Right atrium auricular region (tissue), 2 donors: Measurements from ENCODE around the gene PKD1L1. TPM values are rescaled to one million over a fixed set of nuclear protein-coding genes. Genes with fewer than 3 reads are reported as not detected.

ENCODE experiments used
- DNase-seq: peaks from one replicate; pipeline ENCODE4 v3.0.0-alpha.2; 2019; ENCODE audit warnings: low spot score
- H3K27ac ChIP-seq, 2 donors: fragments of 200-600 bp; sonication (generic); 1 replicate in 1 of 2; 2 replicates in 1 of 2; pipeline ENCODE4 v1.5.1; 2016 to 2019
- H3K27me3 ChIP-seq, 2 donors: fragments of 200-600 bp; sonication (generic); one replicate each; pipeline versions ENCODE4 v1.5.1 to v1.6.0; 2017 to 2019
- H3K36me3 ChIP-seq: fragments of 200-600 bp; sonication (generic); one replicate; pipeline ENCODE4 v1.5.1; 2016
- H3K4me1 ChIP-seq, 2 donors: fragments of 200-600 bp; sonication (generic); one replicate each; pipeline versions ENCODE4 v1.5.1 to v1.6.0; 2017 to 2019
- H3K4me3 ChIP-seq, 2 donors: fragments of 200-600 bp; sonication (generic); 1 replicate in 1 of 2; 2 replicates in 1 of 2; pipeline ENCODE4 v1.5.1; 2017 to 2019; ENCODE audit warnings: mild to moderate bottlenecking in 1 of 2, moderate library complexity in 1 of 2
- H3K9me3 ChIP-seq, 2 donors: fragments of 200-600 bp; sonication (generic); one replicate each; pipeline ENCODE4 v1.5.1; 2019
- CTCF ChIP-seq, 2 donors: fragments of 200-600 bp; sonication (generic); IDR thresholded peaks; one replicate each; pipeline ENCODE4 v1.5.1; 2019; ENCODE audit warnings: antibody characterized with exemption in 2 of 2
- total RNA-seq, 2 donors: library from RNA; depleted of rRNA; stranded (reverse); fragments of >200 nt; gene quantifications; one replicate each; pipeline ENCODE4 v1.1.0, GENCODE V29; 2016

Gene PKD1L1
- total RNA-seq, 2 donors from 2014 or later, result 0.98 to 1.1 TPM

- no peak for TF ChIP-seq CTCF (IDR thresholded peaks at IDR 0.05)
- Histone ChIP-seq H3K4me3 (no peak overlapping the region), H3K27me3 (no peaks in the 10 kb centered on the region)
These were observed 41.4 kb downstream of the PKD1L1 start for GRCh38 chr7:47906883-47907282.

GRCh38 chr7:47905076-47905920, 43.0 kb downstream of the PKD1L1 start:
- Histone ChIP-seq H3K4me3 (no peak overlapping the region), H3K4me1 (no peaks in the 10 kb centered on the region), H3K9me3 (no peaks in the 10 kb centered on the region), H3K27me3 (no peaks in the 10 kb centered on the region), H3K27ac (no peak overlapping the region), H3K36me3 (no peaks in the 10 kb centered on the region)
- no peak for DNase-seq
- no peak for TF ChIP-seq CTCF (IDR thresholded peaks at IDR 0.05)

More at GRCh38 chr7:47906883-47907282, 41.4 kb downstream of the PKD1L1 start:
- DNase-seq, result no peak
- H3K27ac ChIP-seq, result no peak overlapping the region
- no peaks in the 10 kb centered on the region for H3K4me1 ChIP-seq
- no peaks in the 10 kb centered on the region for H3K36me3 ChIP-seq
- H3K9me3 ChIP-seq, result no peaks in the 10 kb centered on the region

- Histone ChIP-seq H3K27me3 (no peaks in the 10 kb centered on the region), H3K36me3 (no peaks in the 10 kb centered on the region), H3K9me3 (no peaks in the 10 kb centered on the region), H3K4me1 (no peaks in the 10 kb centered on the region), H3K4me3 (no peak overlapping the region), H3K27ac (no peak overlapping the region)
- no peak for TF ChIP-seq CTCF (IDR thresholded peaks at IDR 0.05)
- DNase-seq, result no peak
These were observed 46.3 kb downstream of the PKD1L1 start for GRCh38 chr7:47902013-47902412.

DNA sequence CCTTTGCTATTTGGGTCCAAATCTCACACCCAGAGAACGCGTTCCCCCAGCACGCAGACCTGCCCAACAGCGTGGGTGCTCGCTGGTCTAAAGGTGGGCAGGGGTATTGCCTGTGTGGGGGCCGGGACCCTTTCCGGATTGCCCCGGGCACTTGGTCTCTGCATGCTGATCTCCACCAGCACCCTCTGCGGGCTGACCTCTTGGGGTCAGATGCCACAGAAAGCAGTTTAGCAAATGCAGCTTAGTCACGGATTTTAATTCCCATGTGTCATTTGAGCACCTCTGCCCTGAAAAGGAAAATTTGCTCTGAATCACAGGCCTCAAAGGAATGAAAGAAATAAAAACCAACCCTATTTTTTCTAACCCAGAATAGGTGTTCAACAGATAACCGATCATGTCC, 46.7 kb downstream of the PKD1L1 start:
- H3K4me1 ChIP-seq, result no peaks in the 10 kb centered on the region
- H3K27me3 ChIP-seq, result no peaks in the 10 kb centered on the region
- H3K9me3 ChIP-seq, result no peaks in the 10 kb centered on the region
- no peak for TF ChIP-seq CTCF (IDR thresholded peaks at IDR 0.05)
- DNase-seq, result no peak
- no peaks in the 10 kb centered on the region for H3K36me3 ChIP-seq
- no peak overlapping the region for H3K27ac ChIP-seq
- H3K4me3 ChIP-seq, result no peak overlapping the region

DNA sequence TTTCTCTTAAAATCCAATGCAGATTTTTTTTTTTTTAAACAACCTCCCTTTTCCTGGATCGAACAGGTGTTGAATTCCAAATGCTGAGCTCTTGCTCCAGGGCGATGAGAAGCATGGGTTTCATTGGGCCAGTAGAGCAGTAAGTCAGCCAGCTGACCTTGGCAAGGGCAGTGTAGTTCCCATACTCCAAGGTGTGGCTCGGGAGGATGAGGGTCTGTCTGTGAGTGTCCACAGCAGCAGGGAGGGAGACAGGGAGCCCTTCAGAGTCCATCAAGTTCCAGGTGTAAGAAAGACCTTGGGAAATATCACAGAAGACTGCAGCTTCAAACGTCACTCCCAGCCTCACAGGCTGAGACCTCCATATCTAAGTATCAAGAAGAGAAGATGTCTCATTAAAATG, 50.4 kb downstream of the PKD1L1 start:
- H3K4me1 ChIP-seq, result no peaks in the 10 kb centered on the region
- no peak overlapping the region for H3K4me3 ChIP-seq
- TF ChIP-seq CTCF (IDR thresholded peaks at IDR 0.05), result no peak
- H3K36me3 ChIP-seq, result no peaks in the 10 kb centered on the region
- H3K27ac ChIP-seq, result no peak overlapping the region
- no peaks in the 10 kb centered on the region for H3K27me3 ChIP-seq
- H3K9me3 ChIP-seq, result no peaks in the 10 kb centered on the region
- DNase-seq, result no peak
